Endothelial cell of hepatic sinusoid (primary cell): ENCODE measurements around the gene GRIA3.
"Not testable (repeated sequence)": the region's sequence is repeated elsewhere in the genome, so short reads cannot be mapped to it uniquely, and the experiment has no call there.

Experiments used
- in situ Hi-C: cut with HindIII; loops from 2 replicates; pipeline ENCODE4 v1.10.0; 2017; ENCODE audit warnings: low sequenced_read_pairs

Gene GRIA3

DNA sequence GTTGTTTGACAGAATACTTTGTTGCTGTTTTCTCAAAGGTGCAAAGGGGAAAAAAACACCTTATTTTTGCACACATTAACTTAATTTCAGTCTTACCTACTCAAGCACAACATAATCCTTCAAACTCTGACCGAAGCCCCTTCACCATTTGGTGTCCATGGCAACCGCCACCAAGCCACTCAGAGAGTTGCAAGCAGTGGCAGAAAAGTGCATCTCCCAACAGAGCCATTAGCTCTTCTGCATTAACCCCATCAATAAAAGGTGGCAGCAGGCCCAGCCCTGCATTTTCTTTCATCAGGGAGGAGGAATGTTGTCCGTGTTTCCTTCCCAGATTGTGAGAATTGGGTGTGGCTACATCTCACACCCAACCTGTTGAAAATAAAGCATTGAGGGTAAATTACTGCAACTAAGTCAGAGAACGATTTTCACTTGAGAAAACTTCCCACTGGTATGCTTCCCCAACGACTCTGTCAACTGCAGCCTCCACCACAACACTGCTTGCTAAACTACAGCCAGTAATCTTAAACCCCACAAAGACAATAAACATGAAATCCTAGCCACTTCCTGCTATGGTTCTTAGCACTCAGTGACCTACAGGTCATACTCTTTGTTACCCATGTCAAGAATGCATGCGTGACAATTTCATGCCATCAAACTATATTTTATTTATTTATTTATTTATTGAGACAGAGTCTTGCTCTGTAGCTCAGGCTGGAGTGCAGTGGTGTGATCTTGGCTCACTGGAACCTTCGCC lies 154.0 kb downstream of the GRIA3 start:
- in situ Hi-C loops = no loop called here

- in situ Hi-C loops = no loop called here
Measured at GRCh38 chrX:123339221-123339905, 155.3 kb downstream of the GRIA3 start.

DNA sequence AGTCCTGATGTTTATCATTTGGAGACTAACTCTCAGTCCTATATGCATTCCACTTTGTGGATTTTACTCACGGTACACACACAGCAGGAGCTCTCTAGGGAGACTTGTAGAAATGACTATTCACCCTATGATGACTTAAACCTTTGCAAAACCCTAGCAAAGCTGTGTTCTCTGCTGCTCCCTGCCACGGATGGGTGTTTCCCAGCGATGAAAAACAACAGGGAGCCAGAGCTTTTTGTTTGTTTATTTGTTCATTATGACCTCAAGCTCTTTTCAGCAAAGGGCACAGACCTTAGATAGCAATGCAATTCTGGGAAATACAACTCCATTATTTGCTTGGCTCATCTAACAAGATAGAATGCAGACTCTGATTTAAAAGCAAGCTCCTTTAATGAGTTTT lies 156.6 kb downstream of the GRIA3 start:
- in situ Hi-C loops = no loop called here

GRCh38 chrX:123348468-123348867 lies 164.4 kb downstream of the GRIA3 start:
- in situ Hi-C loops = no loop called here

DNA sequence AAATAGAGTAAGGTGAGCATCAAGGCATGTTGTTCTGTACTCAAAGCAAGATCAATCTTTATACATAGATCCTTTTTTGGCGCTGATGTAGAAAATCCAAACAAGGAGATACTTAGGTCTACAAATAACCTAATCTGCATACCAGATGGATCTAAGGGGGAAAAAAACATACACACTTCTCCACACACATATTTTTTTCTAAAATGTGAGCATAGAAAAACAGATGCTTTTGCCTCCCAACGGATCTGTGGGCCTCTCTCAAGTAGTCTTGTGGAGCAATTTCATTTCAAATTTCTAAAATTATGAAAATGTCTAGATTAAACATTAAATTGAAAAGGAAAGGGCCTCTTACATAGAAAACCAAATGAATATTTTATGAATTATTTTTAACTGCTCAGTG lies 166.1 kb downstream of the GRIA3 start:
- in situ Hi-C loops = no loop called here

DNA sequence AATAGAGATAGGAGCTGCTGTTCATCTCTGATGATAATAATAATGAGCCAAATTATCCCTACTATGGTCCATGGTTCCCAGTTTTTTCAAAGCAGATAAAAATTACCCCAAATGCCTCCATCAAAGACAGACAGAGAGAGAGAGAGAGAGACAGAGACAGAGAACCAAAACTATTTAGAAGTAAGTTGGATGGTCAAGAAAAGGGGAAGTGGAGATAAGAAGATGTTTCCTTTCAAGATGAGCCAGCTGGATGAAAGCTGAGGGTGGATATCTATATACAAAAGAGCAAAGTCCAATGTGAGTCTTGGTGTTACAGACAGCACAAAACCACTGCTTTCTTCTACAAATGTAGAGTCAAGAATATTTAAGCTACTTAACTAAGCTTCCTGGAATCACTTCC lies 173.9 kb downstream of the GRIA3 start:
- in situ Hi-C loops = no loop called here

GRCh38 chrX:123358457-123358856 lies 174.4 kb downstream of the GRIA3 start:
- in situ Hi-C loops = no loop called here

- in situ Hi-C loops = no loop called here
Measured at GRCh38 chrX:123361371-123361770, 177.3 kb downstream of the GRIA3 start.

- in situ Hi-C loops = not testable (repeated sequence)
Measured at GRCh38 chrX:123386196-123386595, 202.1 kb downstream of the GRIA3 start.

DNA sequence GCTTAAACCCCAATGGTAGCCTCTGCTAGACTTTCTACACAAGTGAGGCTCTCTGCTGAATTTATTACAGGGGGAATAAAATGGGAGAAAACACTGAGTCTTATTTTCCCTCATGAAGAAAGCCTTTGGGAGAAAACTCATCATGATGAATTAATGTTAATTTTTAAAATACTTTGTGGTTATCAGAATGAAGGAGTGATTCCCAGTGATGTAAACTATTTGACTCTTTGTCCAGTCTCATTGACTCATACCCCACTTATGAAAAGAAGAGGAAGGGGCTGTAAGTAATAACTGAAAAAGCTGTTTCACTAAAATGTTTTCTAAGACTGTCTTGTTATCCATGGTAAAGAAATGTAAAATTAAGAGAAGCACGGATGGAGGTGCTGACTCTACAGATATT lies 208.8 kb downstream of the GRIA3 start:
- in situ Hi-C loops = no loop called here

GRCh38 chrX:123399709-123400108 lies 215.6 kb downstream of the GRIA3 start:
- in situ Hi-C loops = no loop called here

- in situ Hi-C loops = no loop called here
Measured at GRCh38 chrX:123405231-123405630, 221.2 kb downstream of the GRIA3 start.

GRCh38 chrX:123408821-123409737 lies 225.0 kb downstream of the GRIA3 start:
- in situ Hi-C loops = no loop called here

GRCh38 chrX:123422875-123423274 lies 238.8 kb downstream of the GRIA3 start:
- in situ Hi-C loops = no loop called here

GRCh38 chrX:123424546-123424945 lies 240.5 kb downstream of the GRIA3 start:
- in situ Hi-C loops = no loop called here

DNA sequence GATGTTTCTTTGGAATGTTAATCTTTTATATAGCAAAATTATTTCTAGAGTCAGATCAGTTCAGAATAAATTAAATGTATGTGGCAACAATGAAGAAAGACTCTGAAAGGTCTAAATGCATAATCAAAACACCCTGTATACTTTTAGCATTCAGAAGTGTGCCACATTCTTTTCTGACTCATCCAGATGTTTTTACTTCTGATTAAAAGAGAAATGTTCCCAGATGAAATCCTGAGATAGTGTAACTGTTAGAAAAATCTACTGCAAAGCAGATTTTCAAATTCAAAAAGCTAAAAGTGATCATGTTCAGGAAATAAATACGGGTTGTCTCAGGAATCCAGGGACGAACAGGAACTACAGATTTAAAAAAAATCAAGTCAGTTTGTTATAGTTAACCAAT lies 241.4 kb downstream of the GRIA3 start:
- in situ Hi-C loops = no loop called here

GRCh38 chrX:123425904-123426303 lies 241.8 kb downstream of the GRIA3 start:
- in situ Hi-C loops = no loop called here

DNA sequence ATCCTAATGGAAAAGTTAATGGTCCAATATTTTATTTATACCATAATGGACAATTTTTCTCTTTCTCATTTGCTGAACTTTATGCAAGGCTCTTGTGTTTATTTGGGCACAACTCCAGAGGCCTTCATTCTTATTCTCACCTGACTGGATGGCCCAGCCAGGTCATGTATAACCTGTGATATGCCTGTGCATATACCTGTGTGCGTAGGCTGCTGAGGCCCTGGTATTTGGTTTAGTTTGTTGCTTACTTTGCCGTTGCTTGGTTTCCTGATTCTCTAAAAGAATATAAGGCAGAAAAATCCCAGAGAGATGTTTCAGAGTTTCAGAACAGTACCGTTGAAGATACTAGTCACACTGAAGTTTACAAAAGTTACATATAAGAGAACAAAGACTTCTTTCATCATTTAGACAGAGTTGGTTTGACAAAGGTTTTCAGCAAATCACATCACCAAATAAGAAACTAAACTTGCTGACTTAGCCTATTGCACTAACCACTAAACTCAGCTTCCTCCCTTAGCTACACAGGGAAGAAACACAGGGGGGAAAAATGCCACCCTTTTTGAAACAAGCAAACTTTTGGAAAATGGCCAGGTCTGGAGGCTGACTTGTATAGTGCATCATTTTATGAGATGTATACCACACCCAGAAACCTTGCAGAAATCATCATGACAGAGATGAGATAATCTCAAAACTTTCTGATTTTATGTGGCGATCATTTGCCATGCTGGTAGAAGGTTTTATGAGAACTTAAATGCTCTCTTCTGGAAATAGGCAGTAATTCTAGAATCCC lies 248.5 kb downstream of the GRIA3 start:
- in situ Hi-C loops = no loop called here

DNA sequence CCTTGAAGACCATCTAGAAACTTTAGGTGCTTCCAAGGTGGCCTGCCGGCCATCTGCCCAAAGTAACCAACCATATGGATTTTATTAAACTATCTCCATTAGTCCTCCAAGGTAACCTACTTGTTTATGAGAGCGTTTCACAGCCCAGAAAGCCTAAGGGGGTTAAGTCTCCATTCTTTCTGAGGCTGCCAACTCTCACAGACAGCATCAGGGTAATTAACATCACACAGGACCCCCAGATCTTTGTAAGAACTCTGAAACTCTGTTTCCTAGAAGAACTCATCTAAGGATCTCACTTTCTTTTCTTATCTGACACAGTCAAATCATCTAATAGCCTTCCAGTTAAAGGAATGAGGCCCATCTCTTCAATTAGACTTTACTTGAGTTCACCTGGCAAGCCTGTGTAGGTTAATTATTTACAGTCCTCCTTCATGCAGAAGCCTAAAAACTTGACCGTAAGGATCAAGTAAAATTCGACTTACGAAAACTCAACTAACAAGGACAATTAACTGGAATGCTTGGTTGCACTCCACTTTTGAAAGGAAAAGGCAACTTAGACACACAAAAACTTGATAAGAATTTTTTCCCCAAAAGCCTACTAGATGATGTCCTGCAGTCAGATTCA lies 252.5 kb downstream of the GRIA3 start:
- in situ Hi-C loops = no loop called here

- in situ Hi-C loops = not testable (repeated sequence)
Measured at GRCh38 chrX:123439926-123440325, 255.8 kb downstream of the GRIA3 start.
